ENCODE measurements around the gene GJB3. TPM values are rescaled to one million over a fixed set of nuclear protein-coding genes. Genes with fewer than 3 reads are reported as not detected.

Gene GJB3
- total RNA-seq, 1 donor from 2014 or later = 9.6 TPM

- Mint-ChIP-seq H3K9me3 (ENCODE audit: unreplicated experiment) (no peaks in the 10 kb centered on the region), H3K27me3 (ENCODE audit: unreplicated experiment) (peaks cover 24% of the 10 kb centered on the region), H3K36me3 (ENCODE audit: low read depth, unreplicated experiment) (peaks cover 55% of the 10 kb centered on the region), H3K27ac (ENCODE audit: unreplicated experiment) (no peak overlapping the region), H3K4me3 (ENCODE audit: unreplicated experiment) (peak overlapping the region; percentile 92), H3K4me1 (ENCODE audit: unreplicated experiment) (peaks cover 62% of the 10 kb centered on the region)
- TF ChIP-seq, protein P1, sequence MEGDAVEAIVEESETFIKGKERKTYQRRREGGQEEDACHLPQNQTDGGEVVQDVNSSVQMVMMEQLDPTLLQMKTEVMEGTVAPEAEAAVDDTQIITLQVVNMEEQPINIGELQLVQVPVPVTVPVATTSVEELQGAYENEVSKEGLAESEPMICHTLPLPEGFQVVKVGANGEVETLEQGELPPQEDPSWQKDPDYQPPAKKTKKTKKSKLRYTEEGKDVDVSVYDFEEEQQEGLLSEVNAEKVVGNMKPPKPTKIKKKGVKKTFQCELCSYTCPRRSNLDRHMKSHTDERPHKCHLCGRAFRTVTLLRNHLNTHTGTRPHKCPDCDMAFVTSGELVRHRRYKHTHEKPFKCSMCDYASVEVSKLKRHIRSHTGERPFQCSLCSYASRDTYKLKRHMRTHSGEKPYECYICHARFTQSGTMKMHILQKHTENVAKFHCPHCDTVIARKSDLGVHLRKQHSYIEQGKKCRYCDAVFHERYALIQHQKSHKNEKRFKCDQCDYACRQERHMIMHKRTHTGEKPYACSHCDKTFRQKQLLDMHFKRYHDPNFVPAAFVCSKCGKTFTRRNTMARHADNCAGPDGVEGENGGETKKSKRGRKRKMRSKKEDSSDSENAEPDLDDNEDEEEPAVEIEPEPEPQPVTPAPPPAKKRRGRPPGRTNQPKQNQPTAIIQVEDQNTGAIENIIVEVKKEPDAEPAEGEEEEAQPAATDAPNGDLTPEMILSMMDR (IDR thresholded peaks at IDR 0.05; ENCODE audit: unreplicated experiment) = no peak
- no peak for DNase-seq (ENCODE audit: low spot score)
Observed at GRCh38 chr1:34794790-34795180, 13.8 kb downstream of the GJB3 start.

GRCh38 chr1:34795916-34796315 is 14.9 kb downstream of the GJB3 start:
- H3K4me3 Mint-ChIP-seq (ENCODE audit: unreplicated experiment) = peak overlapping the region; percentile 92
- peaks cover 18% of the 10 kb centered on the region for H3K27me3 Mint-ChIP-seq (ENCODE audit: unreplicated experiment)
- H3K4me1 Mint-ChIP-seq (ENCODE audit: unreplicated experiment) = peaks cover 62% of the 10 kb centered on the region
- peak overlapping the region; percentile 68 for H3K27ac Mint-ChIP-seq (ENCODE audit: unreplicated experiment)
- no peaks in the 10 kb centered on the region for H3K9me3 Mint-ChIP-seq (ENCODE audit: unreplicated experiment)
- TF ChIP-seq, protein P1 (IDR thresholded peaks at IDR 0.05; ENCODE audit: unreplicated experiment) = no peak
- DNase-seq (ENCODE audit: low spot score) = no peak
- H3K36me3 Mint-ChIP-seq (ENCODE audit: low read depth, unreplicated experiment) = peaks cover 55% of the 10 kb centered on the region

DNA sequence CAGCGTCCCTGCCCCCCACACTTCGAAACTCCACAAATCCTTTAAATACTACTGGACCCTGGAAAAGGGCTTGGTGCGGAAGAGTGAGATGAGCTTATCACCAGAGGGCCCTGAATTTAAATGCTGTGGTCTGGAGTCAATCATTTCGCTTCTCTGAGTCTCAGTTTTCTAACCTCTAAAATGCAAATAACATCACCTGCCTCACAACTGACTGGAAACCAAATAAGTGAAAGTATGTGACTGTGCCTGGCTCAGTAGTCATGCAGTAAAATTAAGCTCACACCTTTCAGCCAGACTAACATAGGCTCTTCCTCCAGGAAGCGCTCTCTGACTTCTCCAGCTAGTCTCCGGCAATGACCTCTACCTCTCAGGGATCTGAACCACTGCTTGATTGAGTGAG is 16.0 kb downstream of the GJB3 start:
- Mint-ChIP-seq H3K36me3 (ENCODE audit: low read depth, unreplicated experiment) (peaks cover 48% of the 10 kb centered on the region), H3K4me1 (ENCODE audit: unreplicated experiment) (peaks cover 56% of the 10 kb centered on the region), H3K4me3 (ENCODE audit: unreplicated experiment) (peak overlapping the region; percentile 92), H3K9me3 (ENCODE audit: unreplicated experiment) (no peaks in the 10 kb centered on the region), H3K27me3 (ENCODE audit: unreplicated experiment) (peaks cover 12% of the 10 kb centered on the region), H3K27ac (ENCODE audit: unreplicated experiment) (peak overlapping the region; percentile 23)
- no peak for DNase-seq (ENCODE audit: low spot score)
- TF ChIP-seq, protein P1 (IDR thresholded peaks at IDR 0.05; ENCODE audit: unreplicated experiment) = no peak

- no peak for DNase-seq (ENCODE audit: low spot score)
- H3K4me3 Mint-ChIP-seq (ENCODE audit: unreplicated experiment) = no peak overlapping the region
Observed at GRCh38 chr1:34800214-34800613, 19.2 kb downstream of the GJB3 start.

GRCh38 chr1:34803770-34804169 is 22.8 kb downstream of the GJB3 start:
- H3K36me3 Mint-ChIP-seq (ENCODE audit: low read depth, unreplicated experiment) = no peaks in the 10 kb centered on the region
- H3K4me1 Mint-ChIP-seq (ENCODE audit: unreplicated experiment) = peaks cover 6% of the 10 kb centered on the region
- H3K9me3 Mint-ChIP-seq (ENCODE audit: unreplicated experiment) = no peaks in the 10 kb centered on the region
- no peak overlapping the region for H3K4me3 Mint-ChIP-seq (ENCODE audit: unreplicated experiment)
- H3K27me3 Mint-ChIP-seq (ENCODE audit: unreplicated experiment) = peaks cover 2% of the 10 kb centered on the region
- H3K27ac Mint-ChIP-seq (ENCODE audit: unreplicated experiment) = no peak overlapping the region
- TF ChIP-seq, protein P1 (IDR thresholded peaks at IDR 0.05; ENCODE audit: unreplicated experiment) = no peak
- no peak for DNase-seq (ENCODE audit: low spot score)

More at GRCh38 chr1:34800214-34800613, 19.2 kb downstream of the GJB3 start:
- TF ChIP-seq, protein P1 (IDR thresholded peaks at IDR 0.05; ENCODE audit: unreplicated experiment) = no peak
- Mint-ChIP-seq H3K36me3 (ENCODE audit: low read depth, unreplicated experiment) (peaks cover 29% of the 10 kb centered on the region), H3K9me3 (ENCODE audit: unreplicated experiment) (no peaks in the 10 kb centered on the region), H3K27me3 (ENCODE audit: unreplicated experiment) (peaks cover 8% of the 10 kb centered on the region), H3K4me1 (ENCODE audit: unreplicated experiment) (peaks cover 36% of the 10 kb centered on the region), H3K27ac (ENCODE audit: unreplicated experiment) (no peak overlapping the region)
